Duodenal mucosa (tissue), 2 donors: ENCODE data around the gene PLIN5.

ENCODE experiments used
- H3K27ac ChIP-seq: one replicate; pipeline ENCODE4 v1.7.0; 2013; ENCODE audit warnings: low read depth, low read length
- H3K27me3 ChIP-seq, 2 donors: one replicate each; pipeline ENCODE4 v1.7.0; 2013; ENCODE audit warnings: low read length in 2 of 2, control low read depth in 1 of 2; ENCODE audit not compliant: insufficient read depth in 2 of 2, control insufficient read depth in 1 of 2
- H3K36me3 ChIP-seq, 2 donors: one replicate each; pipeline ENCODE4 v1.7.0; 2013; ENCODE audit warnings: low read length in 2 of 2, control low read depth in 1 of 2; ENCODE audit not compliant: insufficient read depth in 2 of 2, control insufficient read depth in 1 of 2
- H3K4me1 ChIP-seq, 2 donors: one replicate each; pipeline ENCODE4 v1.7.0; 2013; ENCODE audit warnings: low read length in 2 of 2, control low read depth in 1 of 2; ENCODE audit not compliant: insufficient read depth in 2 of 2, control insufficient read depth in 1 of 2
- H3K4me3 ChIP-seq, 2 donors: one replicate each; pipeline ENCODE4 v1.7.0; 2013; ENCODE audit warnings: low read length in 2 of 2, low read depth in 1 of 2
- H3K9ac ChIP-seq, 2 donors: one replicate each; pipeline ENCODE4 v1.7.0; 2013; ENCODE audit warnings: low read length in 2 of 2, low read depth in 1 of 2
- H3K9me3 ChIP-seq, 2 donors: one replicate each; pipeline ENCODE4 v1.7.0; 2013; ENCODE audit warnings: low read length in 2 of 2, control low read depth in 1 of 2; ENCODE audit not compliant: control insufficient read depth in 1 of 2

PLIN5 gene

DNA sequence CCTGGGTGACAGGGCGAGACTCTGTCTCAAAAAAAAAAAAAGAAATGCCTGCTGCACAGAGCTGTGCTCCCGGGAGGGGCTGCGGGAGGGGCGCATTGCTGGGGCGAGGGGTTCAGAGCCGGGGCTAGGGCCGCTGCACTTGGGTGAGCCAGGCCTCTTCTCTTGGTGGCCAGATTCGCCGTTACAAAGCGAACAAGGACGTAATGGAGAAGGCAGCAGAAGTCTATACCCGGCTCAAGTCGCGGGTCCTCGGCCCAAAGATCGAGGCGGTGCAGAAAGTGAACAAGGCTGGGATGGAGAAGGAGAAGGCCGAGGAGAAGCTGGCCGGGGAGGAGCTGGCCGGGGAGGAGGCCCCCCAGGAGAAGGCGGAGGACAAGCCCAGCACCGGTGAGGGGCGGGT lies 35.7 kb downstream of the PLIN5 start:
- Histone ChIP-seq H3K27me3 (no peaks in the 10 kb centered on the region), H3K4me3 (no peak overlapping the region), H3K27ac (no peak overlapping the region), H3K4me1 (no peaks in the 10 kb centered on the region), H3K9me3 (no peaks in the 10 kb centered on the region), H3K9ac (no peak overlapping the region), H3K36me3 (peaks cover 9 to 51% of the 10 kb centered on the region in 2 donors)

DNA sequence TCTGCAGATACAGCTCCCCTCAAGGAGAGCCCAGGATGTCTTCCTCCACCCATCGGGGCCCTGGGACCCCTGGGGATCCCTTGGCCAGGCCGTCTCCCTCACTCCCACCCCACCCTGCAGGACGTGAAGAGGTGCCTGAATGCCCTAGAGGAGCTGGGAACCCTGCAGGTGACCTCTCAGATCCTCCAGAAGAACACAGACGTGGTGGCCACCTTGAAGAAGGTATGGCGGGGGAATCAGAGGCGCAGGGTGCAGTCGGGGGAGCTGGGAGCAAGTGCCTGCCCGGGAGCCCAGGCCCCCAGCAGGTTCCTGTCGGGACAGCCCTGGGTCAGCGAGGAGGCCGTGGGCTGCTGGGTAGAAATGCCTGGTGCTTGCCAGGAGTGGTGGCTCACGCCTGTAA lies 36.3 kb downstream of the PLIN5 start:
- no peak overlapping the region for H3K27ac ChIP-seq
- H3K4me1 ChIP-seq: no peaks in the 10 kb centered on the region
- no peak overlapping the region for H3K9ac ChIP-seq
- no peak overlapping the region for H3K4me3 ChIP-seq
- no peaks in the 10 kb centered on the region for H3K27me3 ChIP-seq
- no peaks in the 10 kb centered on the region for H3K9me3 ChIP-seq
- H3K36me3 ChIP-seq: peaks cover 9 to 55% of the 10 kb centered on the region in 2 donors

DNA sequence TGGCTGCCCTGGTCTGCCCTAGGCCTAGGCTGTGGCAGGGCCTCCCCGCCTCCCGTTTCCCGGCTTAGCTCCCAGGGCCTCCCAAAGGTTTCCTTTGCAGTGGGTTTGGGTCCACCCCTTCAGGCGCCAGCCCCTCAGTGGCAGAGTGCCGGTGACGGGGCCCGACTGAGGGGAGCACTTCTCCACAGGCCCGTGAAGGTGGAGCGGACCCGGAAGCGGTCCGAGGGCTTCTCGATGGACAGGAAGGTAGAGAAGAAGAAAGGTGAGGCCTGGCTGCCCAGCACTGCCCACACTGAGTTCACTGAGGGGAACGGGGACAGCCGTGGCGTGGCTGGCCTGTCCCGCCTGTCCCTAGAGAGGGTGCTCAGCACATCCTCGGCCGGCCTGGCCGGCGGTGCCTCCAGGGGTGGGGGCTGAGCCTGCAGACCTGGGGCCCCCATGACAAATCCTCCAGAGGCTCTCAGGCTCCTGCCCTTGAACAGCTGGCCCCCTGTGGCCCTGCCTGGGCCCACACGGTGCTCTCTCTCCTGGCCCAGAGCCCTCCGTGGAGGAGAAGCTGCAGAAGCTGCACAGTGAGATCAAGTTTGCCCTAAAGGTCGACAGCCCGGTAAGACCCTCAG lies 37.1 kb downstream of the PLIN5 start:
- no peaks in the 10 kb centered on the region for H3K9me3 ChIP-seq
- no peak overlapping the region for H3K27ac ChIP-seq
- no peak overlapping the region for H3K9ac ChIP-seq
- H3K27me3 ChIP-seq: no peaks in the 10 kb centered on the region
- peaks cover 9 to 63% of the 10 kb centered on the region in 2 donors for H3K36me3 ChIP-seq
- H3K4me3 ChIP-seq: no peak overlapping the region
- no peaks in the 10 kb centered on the region for H3K4me1 ChIP-seq

DNA sequence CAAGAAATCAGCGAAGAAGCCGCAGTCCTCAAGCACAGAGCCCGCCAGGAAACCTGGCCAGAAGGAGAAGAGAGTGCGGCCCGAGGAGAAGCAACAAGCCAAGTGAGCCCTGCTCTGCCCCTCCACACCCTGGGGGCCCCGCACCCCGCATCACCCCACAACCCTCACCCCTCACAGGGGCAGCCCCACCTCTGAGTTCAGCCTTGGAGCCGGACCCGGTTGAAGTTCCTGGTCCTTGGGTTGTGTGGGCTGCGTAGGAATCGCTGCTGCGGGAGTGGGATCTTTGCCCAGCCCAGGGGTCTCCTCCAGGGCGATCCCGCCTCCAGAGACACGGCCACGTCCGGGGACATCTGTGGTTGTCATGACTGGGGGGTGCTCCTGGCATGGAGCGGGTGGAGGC lies 38.7 kb downstream of the PLIN5 start:
- H3K9ac ChIP-seq: no peak overlapping the region
- H3K27me3 ChIP-seq: no peaks in the 10 kb centered on the region
- H3K36me3 ChIP-seq: peaks cover 9 to 65% of the 10 kb centered on the region in 2 donors

DNA sequence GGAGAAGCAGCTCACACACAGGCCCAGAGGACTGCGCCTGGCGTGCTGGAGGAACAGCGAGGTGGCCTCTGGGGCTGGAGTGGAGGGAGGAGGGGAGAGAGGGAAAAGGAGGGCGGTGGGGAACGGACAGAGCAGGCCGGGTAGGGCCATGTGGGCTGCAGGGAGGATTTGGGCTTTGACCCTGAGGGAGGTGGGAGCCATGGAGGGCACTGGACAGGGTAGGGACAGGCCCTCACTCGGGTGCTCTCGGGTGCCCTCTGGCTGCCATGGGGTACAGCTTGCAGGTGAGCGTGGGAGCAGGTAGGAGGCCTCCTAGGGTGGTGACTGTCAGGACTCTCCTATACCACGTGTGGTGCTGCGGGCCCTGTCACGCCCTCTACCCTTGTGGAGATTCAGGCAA lies 39.6 kb downstream of the PLIN5 start:
- Histone ChIP-seq H3K4me3 (no peak overlapping the region), H3K4me1 (no peaks in the 10 kb centered on the region), H3K27me3 (no peaks in the 10 kb centered on the region), H3K27ac (no peak overlapping the region), H3K9ac (no peak overlapping the region), H3K9me3 (no peaks in the 10 kb centered on the region), H3K36me3 (peaks cover 9 to 59% of the 10 kb centered on the region in 2 donors)

More for the DNA sequence above, 38.7 kb downstream of the PLIN5 start:
- H3K4me1 ChIP-seq: no peaks in the 10 kb centered on the region
- no peak overlapping the region for H3K4me3 ChIP-seq
- no peaks in the 10 kb centered on the region for H3K9me3 ChIP-seq
- no peak overlapping the region for H3K27ac ChIP-seq

DNA sequence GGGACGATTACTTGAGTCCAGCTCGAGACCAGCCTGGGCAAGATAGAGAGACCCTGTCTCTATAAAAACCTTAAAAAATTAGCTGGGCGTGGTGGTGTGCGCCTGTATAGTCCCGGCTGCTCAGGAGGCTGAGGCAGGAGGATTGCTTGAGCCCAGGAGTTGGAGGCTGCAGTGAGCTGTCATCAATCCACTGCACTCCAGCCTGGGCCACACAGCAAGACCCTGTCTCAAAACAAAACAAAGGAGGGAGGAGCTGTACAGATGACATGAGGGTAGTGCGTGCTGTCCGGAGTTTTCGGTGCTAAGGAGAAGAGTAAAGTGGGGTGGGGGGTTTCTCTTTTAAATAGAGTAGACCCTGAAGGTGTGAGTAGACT lies 40.3 kb downstream of the PLIN5 start:
- Histone ChIP-seq H3K27me3 (no peaks in the 10 kb centered on the region), H3K4me3 (no peak overlapping the region), H3K9me3 (no peaks in the 10 kb centered on the region), H3K4me1 (no peaks in the 10 kb centered on the region), H3K27ac (no peak overlapping the region), H3K36me3 (peaks cover 9 to 67% of the 10 kb centered on the region in 2 donors), H3K9ac (no peak overlapping the region)

DNA sequence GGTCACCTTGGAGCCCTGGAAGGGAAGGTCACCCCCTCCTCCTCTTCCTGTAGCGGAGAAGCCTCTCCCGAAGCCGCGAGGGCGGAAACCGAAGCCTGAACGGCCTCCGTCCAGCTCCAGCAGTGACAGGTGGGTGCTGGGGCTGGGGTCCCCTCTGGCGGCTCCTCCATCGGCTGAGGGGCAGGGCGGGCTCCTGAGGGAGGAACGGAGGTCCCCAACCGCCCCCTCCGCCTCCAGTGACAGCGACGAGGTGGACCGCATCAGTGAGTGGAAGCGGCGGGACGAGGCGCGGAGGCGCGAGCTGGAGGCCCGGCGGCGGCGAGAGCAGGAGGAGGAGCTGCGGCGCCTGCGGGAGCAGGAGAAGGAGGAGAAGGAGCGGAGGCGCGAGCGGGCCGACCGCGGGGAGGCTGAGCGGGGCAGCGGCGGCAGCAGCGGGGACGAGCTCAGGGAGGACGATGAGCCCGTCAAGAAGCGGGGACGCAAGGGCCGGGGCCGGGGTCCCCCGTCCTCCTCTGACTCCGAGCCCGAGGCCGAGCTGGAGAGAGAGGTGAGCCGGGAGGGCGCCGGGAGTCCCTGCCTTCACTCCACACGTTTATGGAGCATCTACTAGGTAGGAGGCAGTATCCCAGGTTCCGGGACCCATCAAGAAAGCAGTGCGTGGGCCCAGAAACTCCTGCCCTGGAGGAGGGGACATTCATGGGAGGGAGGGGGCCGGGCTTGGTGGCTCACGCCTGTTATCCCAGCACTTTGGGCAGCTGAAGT lies 40.9 kb downstream of the PLIN5 start:
- no peaks in the 10 kb centered on the region for H3K27me3 ChIP-seq
- H3K9ac ChIP-seq: no peak overlapping the region
- no peaks in the 10 kb centered on the region for H3K4me1 ChIP-seq
- no peak overlapping the region for H3K27ac ChIP-seq
- H3K4me3 ChIP-seq: no peak overlapping the region
- H3K36me3 ChIP-seq: peaks cover 9 to 69% of the 10 kb centered on the region in 2 donors
- H3K9me3 ChIP-seq: no peaks in the 10 kb centered on the region

DNA sequence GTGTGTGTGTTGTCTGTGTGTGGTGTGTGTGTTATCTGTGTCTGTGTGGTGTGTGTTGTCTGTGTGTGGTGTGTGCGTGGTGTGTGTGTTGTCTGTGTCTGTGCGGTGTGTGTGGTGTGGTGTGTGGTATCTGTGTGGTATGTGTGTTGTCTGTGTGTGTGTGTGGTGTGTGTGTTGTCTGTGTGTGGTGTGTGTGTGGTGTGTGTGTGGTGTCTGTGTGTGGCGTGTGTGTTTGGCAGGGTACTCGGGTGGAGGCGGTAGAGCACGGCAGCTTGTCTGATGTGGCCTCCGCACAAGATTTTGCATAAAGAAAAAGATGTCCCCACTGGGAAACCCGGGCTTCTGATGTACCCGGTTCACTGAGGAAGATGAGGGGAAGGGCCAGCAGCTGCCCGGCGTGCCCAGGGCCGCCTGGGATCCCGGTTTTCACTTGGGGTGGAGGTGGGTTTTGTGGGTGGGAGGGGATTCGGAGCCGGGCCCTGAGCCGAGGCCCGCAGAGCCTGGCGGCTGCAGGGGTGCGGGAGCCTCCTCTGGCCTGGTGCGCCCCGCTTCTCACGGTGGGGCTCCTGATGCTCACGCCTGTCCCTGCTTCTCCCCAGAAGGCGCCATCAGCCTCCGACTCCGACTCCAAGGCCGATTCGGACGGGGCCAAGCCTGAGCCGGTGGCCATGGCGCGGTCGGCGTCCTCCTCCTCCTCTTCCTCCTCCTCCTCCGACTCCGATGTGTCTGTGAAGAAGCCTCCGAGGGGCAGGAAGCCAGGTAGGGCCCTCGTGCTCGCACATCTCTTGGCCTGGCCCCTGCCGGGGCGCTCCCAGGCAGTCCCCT lies 41.7 kb downstream of the PLIN5 start:
- no peaks in the 10 kb centered on the region for H3K4me1 ChIP-seq
- no peaks in the 10 kb centered on the region for H3K27me3 ChIP-seq
- no peak overlapping the region for H3K4me3 ChIP-seq
- H3K9me3 ChIP-seq: no peaks in the 10 kb centered on the region
- peaks cover 8 to 69% of the 10 kb centered on the region in 2 donors for H3K36me3 ChIP-seq
- H3K9ac ChIP-seq: no peak overlapping the region
- no peak overlapping the region for H3K27ac ChIP-seq

DNA sequence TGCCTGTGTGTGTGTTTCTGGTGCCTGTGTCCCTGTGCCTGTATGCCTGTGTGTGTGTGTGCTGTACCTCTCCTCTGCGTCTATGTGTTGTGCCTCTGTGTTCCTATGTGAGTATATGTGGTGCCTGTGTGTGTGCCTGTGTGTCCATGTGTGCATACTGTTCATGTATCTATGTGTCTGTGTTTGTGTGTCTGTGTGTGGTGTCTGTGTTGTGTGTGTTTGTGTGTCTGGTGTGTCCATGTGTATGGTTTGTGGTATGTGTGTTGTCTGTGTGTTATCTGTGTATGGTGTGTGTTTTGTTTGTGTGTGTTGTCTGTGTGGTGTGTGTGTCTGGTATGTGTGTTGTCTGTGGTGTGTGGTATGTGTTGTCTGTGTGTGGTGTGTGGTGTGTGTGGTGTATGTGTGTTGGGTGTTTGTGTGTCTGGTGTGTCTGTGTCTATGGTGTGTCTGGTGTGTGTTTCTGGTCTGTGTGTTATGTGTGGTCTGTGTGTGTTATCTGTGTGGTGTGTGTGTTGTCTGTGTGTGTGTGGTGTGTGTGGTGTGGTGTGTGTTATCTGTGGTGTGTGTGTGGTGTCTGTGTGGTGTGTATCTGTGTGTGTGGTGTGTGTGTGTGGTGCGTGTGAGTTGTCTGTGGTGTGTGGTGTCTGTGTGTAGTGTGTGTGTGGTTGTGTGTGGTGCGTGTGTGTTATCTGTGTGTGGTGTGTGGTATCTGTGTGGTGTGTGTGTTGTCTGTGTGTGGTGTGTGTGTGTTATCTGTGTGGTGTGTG lies 42.5 kb downstream of the PLIN5 start:
- Histone ChIP-seq H3K27me3 (no peaks in the 10 kb centered on the region), H3K36me3 (peaks cover 5 to 67% of the 10 kb centered on the region in 2 donors), H3K27ac (no peak overlapping the region), H3K4me3 (no peak overlapping the region), H3K9ac (peak overlapping the region in 1 of 2 donors; percentile 8), H3K9me3 (no peaks in the 10 kb centered on the region), H3K4me1 (no peaks in the 10 kb centered on the region)
